Mucosa of descending colon (tissue), 3 donors: Measurements from ENCODE around the gene ARL5A. TPM values are rescaled to one million over a fixed set of nuclear protein-coding genes. Genes with fewer than 3 reads are reported as not detected.

Source experiments
- ATAC-seq: fragments of 200-7000 bp; cut with Tn5 transposase; one replicate; pipeline ENCODE4 v1.9.1; 2020; ENCODE audit warnings: mild to moderate bottlenecking, moderate library complexity
- DNase-seq, 3 donors: peaks; one replicate each; pipeline ENCODE4 v3.0.0-alpha.2; 2020
- H3K36me3 ChIP-seq: fragments of 200-600 bp; one replicate; pipeline ENCODE4 v1.8.0; 2021; ENCODE audit warnings: low read depth, mild to moderate bottlenecking
- H3K4me1 ChIP-seq: fragments of 200-600 bp; one replicate; pipeline ENCODE4 v1.8.0; 2021; ENCODE audit warnings: low read depth, mild to moderate bottlenecking
- H3K4me3 ChIP-seq: fragments of 200-600 bp; one replicate; pipeline ENCODE4 v1.8.0; 2021; ENCODE audit warnings: mild to moderate bottlenecking
- H3K9me3 ChIP-seq: fragments of 200-600 bp; one replicate; pipeline ENCODE4 v1.8.0; 2021; ENCODE audit warnings: mild to moderate bottlenecking
- intact Hi-C, 2 donors: fragments of 100-400 bp; cut with DNase I in 1 of 2; cut with micrococcal nuclease in 1 of 2; formaldehyde crosslinking; loops; one replicate each; pipeline versions ENCODE4 v1.11.0 to v1.11.1; 2022; cut with DNase I, micrococcal nuclease
- total RNA-seq, 3 donors: library from RNA; stranded (reverse); fragmentation: NEBNext Ultra II Directional in 2 of 3; extraction: Animal tissue kit (Norgen Biotek cat#: 25700) in 2 of 3; gene quantifications; one replicate each; pipeline versions ENCODE4 v1.2.1 to v1.2.4, GENCODE V29; 2021 to 2023
- TF ChIP-seq, protein P1 (sequence below): fragments of 200-600 bp; IDR thresholded peaks from one replicate; pipeline ENCODE4 v1.8.0; 2022; ENCODE audit warnings: antibody characterized with exemption, mild to moderate bottlenecking
- donor health status: DM: no; HTN: no; CAD: no; lungs with moderate emphysema.
- donor health status: DM: no; HTN: no; CAD: no.
- donor health status: DM: no; HTN: yes; CAD: no.

Gene ARL5A
- total RNA-seq, 3 donors from 2014 or later: 38.5 to 55.9 (median 39.5) TPM

DNA sequence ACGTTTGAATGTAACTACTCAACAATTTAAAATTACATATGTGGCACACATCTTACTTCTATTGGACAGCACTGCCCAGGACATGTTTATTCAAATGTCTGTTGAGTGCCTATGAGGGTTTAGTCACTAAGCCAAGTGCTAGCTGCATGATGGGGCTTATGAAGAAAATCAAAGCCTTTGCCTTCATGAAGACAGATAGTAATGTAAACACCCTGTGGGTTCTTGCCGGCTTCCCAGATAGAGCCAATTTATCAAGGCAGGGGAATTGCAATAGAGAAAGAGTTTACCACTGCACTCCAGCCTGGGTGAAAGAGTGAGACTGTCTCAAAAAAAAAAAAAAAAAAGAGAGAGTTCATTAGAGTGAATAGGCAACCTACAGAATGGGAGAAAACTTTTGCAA is 50.3 kb downstream of the ARL5A start:
- no peak overlapping the region for H3K4me3 ChIP-seq
- H3K4me1 ChIP-seq: no peaks in the 10 kb centered on the region
- TF ChIP-seq, protein P1, sequence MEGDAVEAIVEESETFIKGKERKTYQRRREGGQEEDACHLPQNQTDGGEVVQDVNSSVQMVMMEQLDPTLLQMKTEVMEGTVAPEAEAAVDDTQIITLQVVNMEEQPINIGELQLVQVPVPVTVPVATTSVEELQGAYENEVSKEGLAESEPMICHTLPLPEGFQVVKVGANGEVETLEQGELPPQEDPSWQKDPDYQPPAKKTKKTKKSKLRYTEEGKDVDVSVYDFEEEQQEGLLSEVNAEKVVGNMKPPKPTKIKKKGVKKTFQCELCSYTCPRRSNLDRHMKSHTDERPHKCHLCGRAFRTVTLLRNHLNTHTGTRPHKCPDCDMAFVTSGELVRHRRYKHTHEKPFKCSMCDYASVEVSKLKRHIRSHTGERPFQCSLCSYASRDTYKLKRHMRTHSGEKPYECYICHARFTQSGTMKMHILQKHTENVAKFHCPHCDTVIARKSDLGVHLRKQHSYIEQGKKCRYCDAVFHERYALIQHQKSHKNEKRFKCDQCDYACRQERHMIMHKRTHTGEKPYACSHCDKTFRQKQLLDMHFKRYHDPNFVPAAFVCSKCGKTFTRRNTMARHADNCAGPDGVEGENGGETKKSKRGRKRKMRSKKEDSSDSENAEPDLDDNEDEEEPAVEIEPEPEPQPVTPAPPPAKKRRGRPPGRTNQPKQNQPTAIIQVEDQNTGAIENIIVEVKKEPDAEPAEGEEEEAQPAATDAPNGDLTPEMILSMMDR: no peak
- H3K9me3 ChIP-seq: peaks cover 2% of the 10 kb centered on the region
- no peak for ATAC-seq
- no peak for DNase-seq
- intact Hi-C loops: no loop called here
- H3K36me3 ChIP-seq: no peaks in the 10 kb centered on the region

DNA sequence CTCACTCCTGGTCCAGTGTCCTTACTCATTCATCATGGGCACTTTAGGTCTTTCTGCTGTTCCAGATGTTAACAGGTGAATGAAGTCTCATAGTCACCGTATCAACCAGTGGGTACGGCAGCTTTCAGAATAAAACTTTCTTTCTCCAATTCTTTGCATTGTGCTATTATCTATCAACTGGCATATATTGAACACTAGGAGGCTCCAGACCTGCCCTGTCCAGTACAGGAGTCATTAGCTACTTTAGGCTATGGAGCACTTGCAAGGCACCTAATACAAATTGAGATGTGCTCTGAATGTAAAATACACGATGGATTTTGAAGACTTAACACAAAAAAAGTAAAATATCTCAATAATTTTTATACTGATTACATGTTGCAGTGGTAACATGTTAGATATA is 50.7 kb downstream of the ARL5A start:
- H3K4me3 ChIP-seq: no peak overlapping the region
- intact Hi-C loops: no loop called here
- DNase-seq (no peak), ATAC-seq (peak; percentile 10)
- no peaks in the 10 kb centered on the region for H3K36me3 ChIP-seq
- TF ChIP-seq, protein P1: no peak
- peaks cover 2% of the 10 kb centered on the region for H3K9me3 ChIP-seq
- H3K4me1 ChIP-seq: no peaks in the 10 kb centered on the region

DNA sequence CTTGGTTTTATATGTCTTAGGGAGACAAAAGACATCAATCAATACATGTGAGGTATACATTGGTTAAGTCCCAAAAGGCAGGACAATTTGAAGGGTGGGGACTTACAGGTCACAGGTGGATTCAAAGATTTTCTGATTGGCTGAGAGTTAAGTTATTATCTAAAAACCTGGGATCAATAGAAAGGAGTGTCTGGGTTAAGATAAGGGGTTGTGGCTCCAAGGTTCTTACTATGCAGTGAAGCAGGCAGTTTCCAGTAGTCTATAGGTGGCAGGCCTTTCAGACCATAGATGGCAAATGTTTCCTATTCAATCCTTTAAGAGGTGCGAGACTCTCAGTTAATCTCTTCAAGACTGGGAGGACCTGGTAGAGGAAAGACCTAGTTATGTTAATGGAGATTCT is 51.9 kb downstream of the ARL5A start:
- DNase-seq (no peak), ATAC-seq (no peak)
- H3K36me3 ChIP-seq: no peaks in the 10 kb centered on the region
- no peak overlapping the region for H3K4me3 ChIP-seq
- TF ChIP-seq, protein P1: no peak
- intact Hi-C loops: no loop called here
- H3K9me3 ChIP-seq: peaks cover 2% of the 10 kb centered on the region
- no peaks in the 10 kb centered on the region for H3K4me1 ChIP-seq

DNA sequence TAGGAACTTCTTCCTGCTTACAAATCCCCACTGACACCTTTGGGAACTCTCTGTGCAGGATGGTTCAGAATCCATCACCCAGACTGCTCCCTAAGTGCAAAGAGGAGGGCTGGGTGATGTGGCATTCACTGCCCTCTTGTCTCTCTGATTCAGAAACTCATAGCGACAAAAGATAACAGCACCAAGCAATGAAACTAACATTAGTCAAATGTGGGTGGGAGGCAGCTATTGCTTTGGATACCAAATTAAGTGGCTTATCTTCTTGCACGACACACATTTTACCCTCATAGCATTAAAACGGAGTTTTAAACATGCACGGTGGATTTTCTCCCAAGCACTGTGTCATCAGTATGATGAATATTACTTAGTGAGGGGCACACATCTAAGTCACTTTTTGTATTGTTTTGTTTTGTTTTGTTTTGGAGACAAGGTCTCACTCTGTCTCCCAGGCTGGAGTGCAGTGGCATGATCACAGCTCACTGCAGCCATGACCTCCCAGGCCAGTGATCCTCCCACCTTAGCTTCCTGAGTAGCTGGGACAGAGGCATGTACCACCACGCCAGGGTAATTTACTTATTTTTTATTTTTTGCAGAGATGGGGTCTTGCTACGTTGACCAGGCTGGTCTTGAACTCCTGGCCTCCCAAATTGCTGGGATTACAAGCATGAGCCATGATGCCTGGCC is 53.0 kb downstream of the ARL5A start:
- no peak for ATAC-seq

DNA sequence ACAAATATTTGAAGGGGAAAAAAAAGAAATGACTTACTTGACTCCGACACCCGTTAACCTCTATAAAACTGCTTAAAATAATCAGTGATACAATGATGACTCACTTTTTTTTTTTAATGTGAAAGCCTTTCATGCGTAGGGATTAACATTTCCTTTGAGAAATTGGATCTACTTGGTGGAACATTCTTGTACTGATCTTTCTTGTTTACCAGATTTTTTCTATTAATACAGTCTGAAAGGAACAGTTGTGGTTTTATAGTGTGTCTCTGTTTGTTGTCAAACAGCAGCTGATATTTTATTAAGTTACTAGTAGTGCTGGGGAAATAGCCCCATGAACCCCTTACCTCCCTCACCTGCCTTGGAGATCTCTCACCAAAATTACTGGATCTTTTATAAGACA is 53.7 kb downstream of the ARL5A start:
- TF ChIP-seq, protein P1: no peak
- Histone ChIP-seq H3K9me3 (peaks cover 2% of the 10 kb centered on the region), H3K4me1 (no peaks in the 10 kb centered on the region), H3K36me3 (no peaks in the 10 kb centered on the region), H3K4me3 (no peak overlapping the region)
- intact Hi-C loops: no loop called here
- DNase-seq: no peak
- ATAC-seq: peak; percentile 18

More for the DNA sequence above, 53.0 kb downstream of the ARL5A start:
- DNase-seq: no peak
- Histone ChIP-seq H3K9me3 (peaks cover 2% of the 10 kb centered on the region), H3K4me3 (no peak overlapping the region), H3K36me3 (no peaks in the 10 kb centered on the region), H3K4me1 (no peaks in the 10 kb centered on the region)
- intact Hi-C loops: no loop called here
- TF ChIP-seq, protein P1: no peak
